HK-2 (cell line): ENCODE results near the gene ISY1.
A peak's percentile ranks its signal among the peaks of the same experiment; 100 is the strongest.
"Not testable (repeated sequence)": the region's sequence is repeated elsewhere in the genome, so short reads cannot be mapped to it uniquely, and the experiment has no call there.

Experiments used
- DNase-seq: peaks from one replicate; pipeline ENCODE4 v3.0.0-alpha.2; 2018; ENCODE audit not compliant: unreplicated experiment

Gene ISY1

GRCh38 chr3:129166579-129167332 lies 5.9 kb upstream of the ISY1 start:
- DNase-seq = no peak

DNA sequence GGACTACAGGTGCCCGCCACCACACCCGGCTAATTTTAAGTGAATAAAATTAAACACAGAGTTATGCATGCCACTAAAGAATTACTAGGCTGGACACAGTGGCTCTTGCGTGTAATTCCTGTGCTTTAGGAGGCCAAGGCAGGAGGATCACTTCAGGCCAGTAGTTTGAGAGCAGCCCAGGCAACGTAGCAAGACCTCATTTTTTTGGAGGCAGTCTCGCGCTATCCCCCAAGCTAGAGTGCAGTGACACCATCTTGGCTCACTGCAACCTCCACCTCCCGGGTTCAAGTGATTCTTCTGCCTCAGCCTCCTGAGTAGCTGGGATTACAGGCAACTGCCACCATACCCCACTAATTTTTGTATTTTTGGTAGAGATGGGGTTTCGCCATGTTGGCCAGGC lies 4.7 kb upstream of the ISY1 start:
- not testable (repeated sequence) for DNase-seq

DNA sequence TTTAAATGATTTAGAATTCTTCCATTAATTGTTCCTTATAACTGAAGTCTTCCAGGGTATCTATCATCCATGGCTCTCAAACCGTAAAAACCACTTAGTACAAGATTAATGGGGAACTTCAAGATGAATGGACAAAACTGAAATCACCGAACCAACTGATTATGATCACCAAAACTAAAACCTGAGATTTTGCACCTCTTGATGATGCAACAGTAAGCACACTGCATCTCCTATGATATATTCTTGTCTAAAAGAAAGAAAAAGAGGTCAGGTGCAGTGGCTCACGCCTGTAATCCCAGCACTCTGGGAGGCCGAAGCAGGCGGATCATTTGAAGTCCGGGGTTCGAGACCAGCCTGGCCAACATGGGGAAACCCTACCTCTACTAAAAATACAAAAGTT lies 3.6 kb upstream of the ISY1 start:
- DNase-seq = no peak

- no peak for DNase-seq
These were observed 2.1 kb upstream of the ISY1 start for GRCh38 chr3:129162729-129163579.

DNA sequence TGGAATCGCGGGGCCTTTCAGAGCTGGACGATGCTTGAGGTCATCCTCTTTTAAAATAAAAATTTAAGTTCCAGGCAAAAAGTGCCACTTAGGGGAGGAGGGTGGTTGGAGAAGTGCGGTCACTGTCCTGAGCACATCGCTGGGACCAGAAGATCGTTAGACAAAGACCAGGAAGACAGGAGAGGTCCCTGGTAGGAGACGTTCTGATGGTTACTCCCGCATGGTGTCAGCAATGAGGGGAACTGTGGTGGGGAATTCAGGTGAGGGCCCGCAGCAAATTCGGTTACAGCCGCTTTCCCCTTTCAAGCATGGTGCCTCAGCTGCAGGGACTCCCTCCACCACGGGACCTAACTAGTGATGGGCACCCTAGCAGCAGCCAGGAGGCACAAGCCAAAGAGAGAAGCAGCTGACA lies 1.0 kb upstream of the ISY1 start:
- DNase-seq = no peak

DNA sequence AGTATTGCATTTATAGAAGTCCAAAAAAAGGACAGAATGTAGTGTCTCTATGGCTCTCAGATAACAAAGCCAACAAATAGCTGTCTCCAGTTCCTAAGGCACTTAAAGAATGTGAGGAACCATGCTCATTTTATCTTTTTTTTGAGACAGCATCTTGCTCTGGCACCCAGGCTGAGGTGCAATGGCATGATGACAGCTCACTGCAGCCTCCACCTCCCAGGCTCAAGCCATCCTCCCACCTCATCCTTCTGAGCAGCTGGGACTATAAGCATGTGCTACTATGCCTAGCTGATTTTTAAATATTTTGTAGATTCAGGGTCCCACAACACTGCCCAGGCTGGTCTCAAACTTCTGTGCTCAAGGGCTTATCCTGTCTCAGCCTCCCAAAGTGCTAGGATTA lies 16.1 kb downstream of the ISY1 start:
- no peak for DNase-seq

- not testable (repeated sequence) for DNase-seq
These were observed 19.9 kb downstream of the ISY1 start for GRCh38 chr3:129141011-129141410.

- no peak for DNase-seq
These were observed 21.0 kb downstream of the ISY1 start for GRCh38 chr3:129139911-129140310.

DNA sequence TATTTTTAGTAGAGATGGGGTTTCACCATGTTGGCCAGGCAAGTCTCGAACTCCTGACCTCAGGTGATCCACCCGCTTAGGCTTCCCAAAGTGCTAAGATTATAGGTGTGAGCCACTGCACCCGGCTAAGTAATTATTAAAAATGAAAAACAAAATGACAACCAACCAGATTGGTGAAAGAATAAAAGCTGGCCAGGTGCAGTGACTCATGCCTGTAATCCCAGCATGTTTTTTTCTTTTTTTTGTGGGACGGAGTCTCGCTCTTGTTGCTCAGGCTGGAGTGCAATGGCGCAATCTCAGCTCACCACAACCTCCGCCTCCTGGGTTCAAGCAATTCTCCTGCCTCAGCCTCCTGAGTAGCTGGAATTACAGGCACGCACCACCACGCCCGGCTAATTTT lies 24.6 kb downstream of the ISY1 start:
- not testable (repeated sequence) for DNase-seq

- DNase-seq = no peak
These were observed 28.6 kb downstream of the ISY1 start for GRCh38 chr3:129132097-129132866.

DNA sequence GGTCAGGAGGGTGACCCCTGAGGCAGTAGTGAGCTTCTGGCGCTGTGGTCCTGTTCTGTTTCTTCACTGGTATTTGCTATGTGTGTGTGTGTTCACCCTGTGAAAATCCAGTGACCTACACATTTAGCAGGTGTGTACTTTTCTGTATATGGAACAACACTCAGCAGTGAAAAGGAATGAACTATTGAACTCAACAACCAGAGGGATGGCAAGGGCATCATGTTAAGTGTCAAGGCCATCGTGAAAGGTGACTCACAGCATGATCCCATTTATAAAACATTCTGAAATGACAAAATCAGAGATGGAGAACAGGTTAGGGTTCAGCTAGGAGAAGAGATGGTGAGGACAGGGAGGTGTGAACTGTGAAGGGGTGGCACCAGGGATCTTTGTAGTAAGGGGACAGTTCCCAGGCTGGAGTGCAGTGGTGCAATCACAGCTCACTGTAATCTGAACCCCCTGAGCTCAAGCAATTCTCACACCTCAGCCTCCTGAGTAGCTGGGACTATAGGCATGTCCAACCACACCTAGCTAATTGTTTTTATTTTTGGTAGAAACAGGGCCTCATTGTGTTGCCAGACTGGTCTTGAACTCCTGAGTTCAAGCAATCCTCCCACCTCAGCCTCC lies 29.3 kb downstream of the ISY1 start:
- no peak for DNase-seq

GRCh38 chr3:129130291-129130813 lies 30.5 kb downstream of the ISY1 start:
- DNase-seq = no peak

DNA sequence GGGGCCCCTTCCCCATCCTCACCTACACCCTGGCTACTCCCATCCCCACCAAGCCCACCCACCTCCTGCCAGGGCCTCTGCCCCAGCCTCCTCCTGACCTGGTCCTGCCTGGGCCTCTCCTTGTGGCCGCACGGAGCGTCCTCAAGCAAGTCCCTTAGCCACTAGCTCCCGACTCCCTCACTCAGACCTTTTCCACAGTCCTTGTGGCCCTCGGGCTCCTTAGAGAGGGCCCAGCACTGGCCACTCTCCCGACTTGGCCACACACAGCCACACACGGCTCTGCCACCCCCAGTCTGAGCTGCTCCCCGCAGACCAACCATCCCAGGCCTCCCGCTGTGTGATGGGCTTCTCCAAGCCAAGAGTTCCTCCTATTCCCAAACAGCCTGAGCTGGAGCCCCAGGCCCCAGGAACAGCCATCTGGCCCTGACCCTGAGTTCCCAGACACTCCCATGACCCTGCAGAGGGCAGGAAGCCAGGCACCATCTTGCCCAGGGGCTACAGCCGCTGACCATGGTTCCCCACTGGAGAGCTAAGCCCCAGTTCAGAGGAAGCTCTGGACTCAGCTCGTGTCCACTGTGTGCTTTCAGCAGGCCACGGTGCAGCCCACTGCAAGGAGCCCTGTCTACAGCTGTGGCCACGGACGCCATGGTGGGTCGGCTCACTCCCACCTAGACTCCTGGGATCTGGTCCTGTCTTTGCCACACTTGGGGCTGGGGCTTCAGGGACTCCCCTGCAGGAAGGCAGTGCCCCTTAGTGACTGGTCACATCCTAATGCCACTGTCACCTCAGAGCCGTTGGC lies 32.3 kb downstream of the ISY1 start:
- DNase-seq = no peak

GRCh38 chr3:129126726-129127280 lies 34.1 kb downstream of the ISY1 start:
- DNase-seq = no peak

GRCh38 chr3:129123314-129124060 lies 37.4 kb downstream of the ISY1 start:
- DNase-seq = no peak

- no peak for DNase-seq
These were observed 38.4 kb downstream of the ISY1 start for GRCh38 chr3:129122412-129123011.

DNA sequence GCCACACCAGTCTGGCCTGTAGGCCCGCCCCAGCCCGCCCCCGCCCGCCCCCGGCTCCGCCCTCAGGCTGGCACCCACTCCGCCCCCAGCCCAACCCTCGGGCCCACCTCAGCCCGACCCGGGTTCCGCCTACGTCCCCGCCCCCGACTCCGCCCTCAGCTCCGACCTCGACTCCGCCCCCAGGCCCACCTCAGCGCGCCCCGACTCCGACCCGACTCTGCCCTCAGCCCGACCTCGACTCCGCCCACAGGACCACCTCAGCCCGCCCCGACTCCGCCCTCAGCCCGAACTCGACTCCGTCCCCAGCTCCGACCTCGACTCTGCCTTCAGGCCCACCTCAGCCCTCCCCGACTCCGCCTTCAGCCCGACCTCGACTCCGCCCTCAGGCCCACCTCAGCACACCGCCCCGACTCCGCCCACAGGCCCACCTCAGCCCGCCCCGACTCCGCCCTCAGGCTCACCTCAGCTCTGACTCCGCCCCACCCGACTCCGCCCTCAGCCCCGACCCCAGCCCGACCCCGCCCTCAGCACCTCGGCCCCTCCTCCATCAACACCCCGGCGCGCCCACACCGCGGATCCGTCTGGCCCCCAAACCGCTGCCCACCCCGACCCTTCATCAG lies 39.0 kb downstream of the ISY1 start, which contains the start of gene RAB43:
Gene RAB43 (minus strand): TSS at position 13 of the 620 bp plus-strand sequence. CDS start 315 bp downstream, outside the sequence.
- DNase-seq = peak; percentile 84

DNA sequence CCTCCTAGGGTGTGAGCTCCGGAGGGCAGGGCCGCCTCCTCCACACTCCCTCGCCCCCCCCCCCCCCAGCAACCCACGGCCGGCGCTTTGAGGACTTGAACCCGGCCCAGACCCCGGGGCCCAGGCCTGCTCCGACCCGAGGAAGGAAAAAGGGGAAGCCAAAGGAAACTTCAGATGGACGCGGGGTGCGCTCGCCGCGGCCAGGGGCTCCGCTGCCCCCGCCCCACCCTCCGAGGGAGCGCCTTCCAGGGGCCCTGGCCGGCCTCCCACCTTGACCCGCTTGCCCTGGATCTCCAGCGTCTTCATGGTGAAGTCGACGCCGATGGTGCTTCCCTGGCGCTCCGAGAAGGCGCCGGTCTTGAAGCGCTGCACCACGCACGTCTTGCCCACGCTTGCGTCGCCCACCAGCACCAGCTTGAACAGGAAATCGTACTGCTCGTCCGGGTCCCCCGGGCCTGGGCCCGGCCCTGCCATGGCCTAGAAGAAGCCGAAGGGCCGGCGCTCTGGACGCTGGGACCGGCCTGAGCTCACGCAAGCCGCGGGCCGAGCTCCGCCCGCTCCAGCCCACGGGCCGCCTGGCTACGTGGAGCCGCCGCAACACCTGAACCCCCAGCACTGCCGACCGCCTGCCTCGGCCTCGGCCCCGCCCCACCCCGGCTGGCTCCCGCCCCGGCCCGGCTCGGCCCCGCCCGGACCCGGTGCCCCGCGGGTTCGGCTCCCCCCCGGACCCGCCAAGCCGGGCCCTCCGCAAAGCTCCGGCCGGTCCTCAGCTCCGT lies 39.7 kb downstream of the ISY1 start:
- DNase-seq = no peak
